B cell (primary cell): Measurements from ENCODE around the gene TNNI3.

Experiments used
- CTCF ChIP-seq: fragments of 200-600 bp; IDR thresholded peaks from one replicate; pipeline ENCODE4 v1.8.0; 2022; ENCODE audit warnings: antibody characterized with exemption, mild to moderate bottlenecking
- EZH2 ChIP-seq: IDR thresholded peaks from 2 replicates; pipeline ENCODE4 v1.6.1; 2012; ENCODE audit warnings: borderline replicate concordance, low read depth, mild to moderate bottlenecking, moderate library complexity, low read length; ENCODE audit not compliant: insufficient read depth, poor library complexity, severe bottlenecking

- TF ChIP-seq CTCF = no peak
- TF ChIP-seq EZH2 = no peak
Measured at GRCh38 chr19:55199620-55200204, 42.2 kb upstream of the TNNI3 start.
